Activated CD8-positive, alpha-beta memory T cell treated with anti-CD3 and anti-CD28 coated beads, Interleukin-2, amount 10 ng/mL, durations not matched to agents 7 days and 5 days (primary cell): ENCODE measurements around the gene DNAH2. TPM values are rescaled to one million over a fixed set of nuclear protein-coding genes. Genes with fewer than 3 reads are reported as not detected.
"Not testable (repeated sequence)": the region's sequence is repeated elsewhere in the genome, so short reads cannot be mapped to it uniquely, and the experiment has no call there.

ENCODE experiments used
- ATAC-seq: fragments of 150-1000 bp; cut with Tn5 transposase; one replicate; pipeline ENCODE4 v1.10.0; 2021; ENCODE audit warnings: moderate library complexity
- CTCF ChIA-PET: fragments of 350-600 bp; sonication (Branson Sonifier 250); formaldehyde crosslinking; loops from one replicate; lab custom pipeline; 2021; ENCODE audit warnings: antibody characterized with exemption; lab: Charles Lee
- DNase-seq: peaks from one replicate; pipeline ENCODE4 v3.0.0-alpha.2; 2020
- H3K27ac Mint-ChIP-seq: one replicate; pipeline ENCODE4 v1.8.0; 2021; ENCODE audit warnings: mild to moderate bottlenecking, mixed read lengths
- H3K27me3 Mint-ChIP-seq: one replicate; pipeline ENCODE4 v1.8.0; 2021; ENCODE audit warnings: mixed read lengths
- H3K36me3 Mint-ChIP-seq: one replicate; pipeline ENCODE4 v1.8.0; 2021; ENCODE audit warnings: mild to moderate bottlenecking, mixed read lengths
- H3K4me1 Mint-ChIP-seq: one replicate; pipeline ENCODE4 v1.8.0; 2021; ENCODE audit warnings: mixed read lengths
- H3K4me3 Mint-ChIP-seq: one replicate; pipeline ENCODE4 v1.8.0; 2021; ENCODE audit warnings: mild to moderate bottlenecking, moderate library complexity, mixed read lengths
- H3K9me3 Mint-ChIP-seq: one replicate; pipeline ENCODE4 v1.8.0; 2022; ENCODE audit warnings: low read depth, mixed read lengths
- total RNA-seq, 2 experiments: library from RNA; stranded (reverse); gene quantifications; one replicate each; pipeline ENCODE4 v1.2.3, GENCODE V29; 2021

Gene DNAH2
- total RNA-seq, 2 experiments from 2014 or later = not detected

- H3K27me3 Mint-ChIP-seq = peaks cover 19% of the 10 kb centered on the region
- CTCF ChIA-PET, H3K4me1 Mint-ChIP-seq, H3K36me3 Mint-ChIP-seq, H3K9me3 Mint-ChIP-seq, DNase-seq, H3K4me3 Mint-ChIP-seq, ATAC-seq, H3K27ac Mint-ChIP-seq: not testable (repeated sequence)
Observed at GRCh38 chr17:7809791-7810343, 92.3 kb downstream of the DNAH2 start.

- ATAC-seq (no peak), DNase-seq (no peak)
- Mint-ChIP-seq H3K4me1 (no peaks in the 10 kb centered on the region), H3K36me3 (no peaks in the 10 kb centered on the region), H3K4me3 (no peak overlapping the region), H3K9me3 (no peaks in the 10 kb centered on the region), H3K27me3 (peaks cover 15% of the 10 kb centered on the region), H3K27ac (no peak overlapping the region)
- CTCF ChIA-PET = no interaction called here
Observed at GRCh38 chr17:7811251-7811650, 93.7 kb downstream of the DNAH2 start.

- H3K4me1 Mint-ChIP-seq = no peaks in the 10 kb centered on the region
- peaks cover 2% of the 10 kb centered on the region for H3K27me3 Mint-ChIP-seq
- DNase-seq (no peak), ATAC-seq (no peak)
- CTCF ChIA-PET = interaction anchor here (2.6 kb wide), 1 partner anchor 20 kb away, joined by 8 read pairs; no protein-coding TSS in a partner anchor
- H3K4me3 Mint-ChIP-seq = no peak overlapping the region
- H3K27ac Mint-ChIP-seq = no peak overlapping the region
- no peaks in the 10 kb centered on the region for H3K36me3 Mint-ChIP-seq
- no peaks in the 10 kb centered on the region for H3K9me3 Mint-ChIP-seq
Observed at GRCh38 chr17:7814969-7815368, 97.4 kb downstream of the DNAH2 start.

GRCh38 chr17:7816926-7817642, 99.5 kb downstream of the DNAH2 start:
- H3K36me3 Mint-ChIP-seq = no peaks in the 10 kb centered on the region
- no peak for ATAC-seq
- H3K27ac Mint-ChIP-seq = no peak overlapping the region
- CTCF ChIA-PET = interaction anchor here (0.9 to 2.6 kb wide), 6 partner anchors 9 to 239 kb away, joined by 3 to 8 read pairs (median 4); partner anchors contain the start of gene ATP1B2
- H3K9me3 Mint-ChIP-seq = no peaks in the 10 kb centered on the region
- H3K27me3 Mint-ChIP-seq = no peaks in the 10 kb centered on the region
- no peak for DNase-seq
- no peaks in the 10 kb centered on the region for H3K4me1 Mint-ChIP-seq
- H3K4me3 Mint-ChIP-seq = no peak overlapping the region

GRCh38 chr17:7817643-7817964, 100.1 kb downstream of the DNAH2 start:
- Mint-ChIP-seq H3K27me3 (peaks cover 3% of the 10 kb centered on the region), H3K9me3 (no peaks in the 10 kb centered on the region), H3K4me1 (no peaks in the 10 kb centered on the region), H3K4me3 (no peak overlapping the region), H3K36me3 (no peaks in the 10 kb centered on the region), H3K27ac (no peak overlapping the region)
- CTCF ChIA-PET = interaction anchor here (0.9 to 2.2 kb wide), 2 partner anchors 39 to 167 kb away, joined by 3 to 7 read pairs; partner anchors contain the start of genes ATP1B2 and NAA38
- ATAC-seq (no peak), DNase-seq (no peak)

- H3K36me3 Mint-ChIP-seq = no peaks in the 10 kb centered on the region
- CTCF ChIA-PET = interaction anchor here (1.2 to 2.2 kb wide), 3 partner anchors 14 to 172 kb away, joined by 3 to 7 read pairs (median 7); partner anchors contain the start of gene NAA38
- ATAC-seq = no peak
Observed at GRCh38 chr17:7818026-7818425, 100.5 kb downstream of the DNAH2 start.

GRCh38 chr17:7818746-7819645, 101.5 kb downstream of the DNAH2 start:
- CTCF ChIA-PET = interaction anchor here (0.8 to 2.2 kb wide), 5 partner anchors 13 to 224 kb away, joined by 3 to 7 read pairs (median 3); partner anchors contain the start of gene NAA38
- no peak for ATAC-seq
- no peaks in the 10 kb centered on the region for H3K4me1 Mint-ChIP-seq

More at GRCh38 chr17:7818026-7818425, 100.5 kb downstream of the DNAH2 start:
- Mint-ChIP-seq H3K27me3 (peaks cover 3% of the 10 kb centered on the region), H3K27ac (no peak overlapping the region), H3K9me3 (no peaks in the 10 kb centered on the region), H3K4me3 (no peak overlapping the region), H3K4me1 (no peaks in the 10 kb centered on the region)
- DNase-seq = no peak

GRCh38 chr17:7820231-7820630, 102.7 kb downstream of the DNAH2 start:
- no peak for ATAC-seq
- H3K36me3 Mint-ChIP-seq = no peaks in the 10 kb centered on the region
- H3K9me3 Mint-ChIP-seq = no peaks in the 10 kb centered on the region
- H3K4me1 Mint-ChIP-seq = no peaks in the 10 kb centered on the region
- no peak for DNase-seq
- no peak overlapping the region for H3K4me3 Mint-ChIP-seq
- H3K27ac Mint-ChIP-seq = no peak overlapping the region
- peaks cover 4% of the 10 kb centered on the region for H3K27me3 Mint-ChIP-seq
- CTCF ChIA-PET = interaction anchor here (1.5 to 1.8 kb wide), 2 partner anchors 25 to 237 kb away, joined by 4 read pairs; no protein-coding TSS in a partner anchor

More at GRCh38 chr17:7818746-7819645, 101.5 kb downstream of the DNAH2 start:
- Mint-ChIP-seq H3K4me3 (no peak overlapping the region), H3K9me3 (no peaks in the 10 kb centered on the region), H3K27me3 (peaks cover 3% of the 10 kb centered on the region), H3K36me3 (no peaks in the 10 kb centered on the region), H3K27ac (no peak overlapping the region)
- no peak for DNase-seq

GRCh38 chr17:7822126-7822525, 104.6 kb downstream of the DNAH2 start:
- ATAC-seq = no peak
- no peak overlapping the region for H3K27ac Mint-ChIP-seq
- CTCF ChIA-PET = interaction anchor here (0.7 to 2.0 kb wide), 11 partner anchors 10 to 252 kb away, joined by 3 to 10 read pairs (median 5); partner anchors contain the start of genes CYB5D1 and NAA38
- H3K9me3 Mint-ChIP-seq = no peaks in the 10 kb centered on the region
- H3K4me1 Mint-ChIP-seq = no peaks in the 10 kb centered on the region
- no peak for DNase-seq
- no peak overlapping the region for H3K4me3 Mint-ChIP-seq
- no peaks in the 10 kb centered on the region for H3K36me3 Mint-ChIP-seq
- H3K27me3 Mint-ChIP-seq = peaks cover 11% of the 10 kb centered on the region

GRCh38 chr17:7823581-7824001, 106.0 kb downstream of the DNAH2 start:
- no peaks in the 10 kb centered on the region for H3K36me3 Mint-ChIP-seq
- H3K27ac Mint-ChIP-seq = no peak overlapping the region

GRCh38 chr17:7824021-7824924, 106.7 kb downstream of the DNAH2 start:
- ATAC-seq (no peak), DNase-seq (no peak)
- peaks cover 21% of the 10 kb centered on the region for H3K27me3 Mint-ChIP-seq
- H3K27ac Mint-ChIP-seq = no peak overlapping the region
- H3K9me3 Mint-ChIP-seq = no peaks in the 10 kb centered on the region
- no peak overlapping the region for H3K4me3 Mint-ChIP-seq
- CTCF ChIA-PET = interaction anchor here (0.8 to 2.4 kb wide), 13 partner anchors 10 to 250 kb away, joined by 3 to 22 read pairs (median 5); partner anchors contain the start of gene KDM6B
- no peaks in the 10 kb centered on the region for H3K4me1 Mint-ChIP-seq
- no peaks in the 10 kb centered on the region for H3K36me3 Mint-ChIP-seq

More at GRCh38 chr17:7823581-7824001, 106.0 kb downstream of the DNAH2 start:
- Mint-ChIP-seq H3K4me1 (no peaks in the 10 kb centered on the region), H3K4me3 (no peak overlapping the region), H3K27me3 (peaks cover 19% of the 10 kb centered on the region), H3K9me3 (no peaks in the 10 kb centered on the region)
- CTCF ChIA-PET = interaction anchor here (0.6 to 2.2 kb wide), 12 partner anchors 10 to 234 kb away, joined by 3 to 10 read pairs (median 4); partner anchors contain the start of genes CYB5D1, KDM6B, NAA38 and SHBG
- DNase-seq (no peak), ATAC-seq (no peak)
